Hepatocyte (in vitro differentiated cells): ENCODE results near the gene ZSCAN16.

ENCODE experiments used
- EZH2 ChIP-seq: fragments of 200-600 bp; sonication (generic); IDR thresholded peaks from 2 replicates; pipeline ENCODE4 v1.6.1; 2016; ENCODE audit warnings: antibody characterized with exemption, mild to moderate bottlenecking, borderline replicate concordance
- EZH2phosphoT487 ChIP-seq: fragments of 200-600 bp; sonication (generic); IDR thresholded peaks from one replicate; pipeline ENCODE4 v1.6.1; 2018; ENCODE audit warnings: antibody characterized with exemption, mild to moderate bottlenecking, low read depth, moderate library complexity; ENCODE audit not compliant: unreplicated experiment, severe bottlenecking
- TF ChIP-seq, protein P1 (sequence below): fragments of 200-600 bp; sonication (generic); IDR thresholded peaks from 2 replicates; pipeline ENCODE4 v1.5.1; 2016; ENCODE audit warnings: antibody characterized with exemption, mild to moderate bottlenecking; ENCODE audit not compliant: poor library complexity

- TF ChIP-seq EZH2 (no peak), EZH2phosphoT487 (no peak)
- TF ChIP-seq, protein P1, sequence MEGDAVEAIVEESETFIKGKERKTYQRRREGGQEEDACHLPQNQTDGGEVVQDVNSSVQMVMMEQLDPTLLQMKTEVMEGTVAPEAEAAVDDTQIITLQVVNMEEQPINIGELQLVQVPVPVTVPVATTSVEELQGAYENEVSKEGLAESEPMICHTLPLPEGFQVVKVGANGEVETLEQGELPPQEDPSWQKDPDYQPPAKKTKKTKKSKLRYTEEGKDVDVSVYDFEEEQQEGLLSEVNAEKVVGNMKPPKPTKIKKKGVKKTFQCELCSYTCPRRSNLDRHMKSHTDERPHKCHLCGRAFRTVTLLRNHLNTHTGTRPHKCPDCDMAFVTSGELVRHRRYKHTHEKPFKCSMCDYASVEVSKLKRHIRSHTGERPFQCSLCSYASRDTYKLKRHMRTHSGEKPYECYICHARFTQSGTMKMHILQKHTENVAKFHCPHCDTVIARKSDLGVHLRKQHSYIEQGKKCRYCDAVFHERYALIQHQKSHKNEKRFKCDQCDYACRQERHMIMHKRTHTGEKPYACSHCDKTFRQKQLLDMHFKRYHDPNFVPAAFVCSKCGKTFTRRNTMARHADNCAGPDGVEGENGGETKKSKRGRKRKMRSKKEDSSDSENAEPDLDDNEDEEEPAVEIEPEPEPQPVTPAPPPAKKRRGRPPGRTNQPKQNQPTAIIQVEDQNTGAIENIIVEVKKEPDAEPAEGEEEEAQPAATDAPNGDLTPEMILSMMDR: no peak
These were observed 43.5 kb downstream of the ZSCAN16 start for GRCh38 chr6:28167926-28168325.
